Heart left ventricle (tissue), 16 donors: ENCODE measurements around the gene CDC25B. TPM values are rescaled to one million over a fixed set of nuclear protein-coding genes. Genes with fewer than 3 reads are reported as not detected.
"Not testable (repeated sequence)": the region's sequence is repeated elsewhere in the genome, so short reads cannot be mapped to it uniquely, and the experiment has no call there.

Source experiments
- ATAC-seq, 4 donors: fragments of 200-7000 bp; cut with Tn5 transposase; one replicate each; pipeline ENCODE4 v1.9.1; 2020 to 2022; ENCODE audit warnings: moderate library complexity in 4 of 4, mild to moderate bottlenecking in 3 of 4, moderate number of reproducible peaks in 1 of 4
- DNase-seq, 5 donors: peaks; one replicate each; pipeline ENCODE4 v3.0.0-alpha.2; 2020
- H3K27ac ChIP-seq, 12 donors: fragments of 200-600 bp; sonication (generic) in 4 of 12; one replicate each; pipeline versions ENCODE4 v1.5.0 to v1.8.0; 2016 to 2022; ENCODE audit warnings: mild to moderate bottlenecking in 2 of 12
- H3K27me3 ChIP-seq, 9 donors: fragments of 200-600 bp; sonication (generic) in 2 of 9; one replicate each; pipeline versions ENCODE4 v1.5.1 to v1.8.0; 2016 to 2022; ENCODE audit warnings: mild to moderate bottlenecking in 3 of 9
- H3K36me3 ChIP-seq, 9 donors: fragments of 200-600 bp; sonication (generic) in 2 of 9; one replicate each; pipeline versions ENCODE4 v1.5.0 to v1.8.0; 2018 to 2022; ENCODE audit warnings: mild to moderate bottlenecking in 2 of 9
- H3K4me1 ChIP-seq, 12 donors: fragments of 200-600 bp; sonication (generic) in 4 of 12; one replicate each; pipeline versions ENCODE4 v1.5.0 to v1.8.0; 2016 to 2022; ENCODE audit warnings: mild to moderate bottlenecking in 3 of 12
- H3K4me3 ChIP-seq, 12 donors: fragments of 200-600 bp; sonication (generic) in 4 of 12; one replicate each; pipeline versions ENCODE4 v1.5.0 to v1.8.0; 2017 to 2022; ENCODE audit warnings: mild to moderate bottlenecking in 9 of 12, moderate library complexity in 4 of 12
- H3K9me3 ChIP-seq, 12 donors: fragments of 200-600 bp; sonication (generic) in 4 of 12; one replicate each; pipeline versions ENCODE4 v1.5.0 to v1.8.0; 2016 to 2022; ENCODE audit warnings: mild to moderate bottlenecking in 1 of 12
- POLR2A ChIP-seq, 2 donors: fragments of 450-650 bp; IDR thresholded peaks; one replicate each; pipeline ENCODE4 v1.6.1; 2017; ENCODE audit warnings: antibody characterized with exemption in 2 of 2, mild to moderate bottlenecking in 2 of 2, moderate library complexity in 2 of 2
- WGBS, 4 donors: extraction: QIAGEN DNeasy Blood & Tissue Kit in 2 of 4; methylation state at CpG; one replicate each; pipeline versions ENCODE4 v1.1.5 to v1.1.7; 2013 to 2018; 5-methylcytosine and 5-hydroxymethylcytosine counted together
- intact Hi-C, 10 donors: fragments of 100-400 bp; cut with DNase I; formaldehyde crosslinking; loops; one replicate each; pipeline versions ENCODE4 v1.11.1 to v1.14.2; 2022
- polyA plus RNA-seq, 2 donors: library from polyadenylated mRNA; stranded (reverse); fragments of 200-250 nt; gene quantifications; one replicate each; pipeline ENCODE4 v1.2.3, GENCODE V29; 2013
- total RNA-seq, 9 donors: library from RNA; depleted of rRNA in 2 of 9; stranded (reverse); fragments of >200 nt in 2 of 9; fragmentation: NEBNext Ultra II Directional in 3 of 9; extraction: Animal tissue kit (Norgen Biotek cat#: 25700) in 3 of 9; gene quantifications; one replicate each; pipeline versions ENCODE4 v1.1.0 to v1.2.4, GENCODE V29; 2016 to 2023
- TF ChIP-seq, protein P1 (sequence below), 12 donors: fragments of 200-600 bp; sonication (generic) in 4 of 12; IDR thresholded peaks; one replicate each; pipeline versions ENCODE4 v1.5.0 to v1.8.0; 2018 to 2022; ENCODE audit warnings: antibody characterized with exemption in 12 of 12, mild to moderate bottlenecking in 5 of 12
- donor health status: ischemic (EF 13 %, LVEDD 7.1; RV severe dilation, severe dysfunction).
- donor health status: healthy with polysubstance abuse.
- donor health status: DM: no; HTN: yes; CAD: no.
- donor health status: DM: no; HTN: no; CAD: no.
- donor health status: ischemic (EF 25% LVEDD 6.9; RV normal size, moderate dysfunction).
- donor health status: ischemic (EF 25% LVEDD 5.7; RV mildly dilated, moderate dysfunction).
- donor health status: healthy.
- donor health status: DM: yes; HTN: yes; CAD: no.
- donor health status: ischemic (EF 35%, LVEDD 5.7; RV mildly dilated, moderate dysfunction).
- donor health status: nonischemic (EF 11% LVEDD 7.7; RV severe dilation, severe dysfunction).
- donor health status: DM: yes; HTN: yes; CAD: no.
- donor health status: PGD.
- donor health status: ischemic (EF 29% LVEDD 5.4; RV normal size, mild dysfunction).
- donor health status: nonischemic (EF 23%, LVEDD 6.1; RV moderate dilation, normal function).

Gene CDC25B
- total and polyA plus RNA-seq, 11 donors, result 4.0 to 30.4 (median 8.6) TPM

DNA sequence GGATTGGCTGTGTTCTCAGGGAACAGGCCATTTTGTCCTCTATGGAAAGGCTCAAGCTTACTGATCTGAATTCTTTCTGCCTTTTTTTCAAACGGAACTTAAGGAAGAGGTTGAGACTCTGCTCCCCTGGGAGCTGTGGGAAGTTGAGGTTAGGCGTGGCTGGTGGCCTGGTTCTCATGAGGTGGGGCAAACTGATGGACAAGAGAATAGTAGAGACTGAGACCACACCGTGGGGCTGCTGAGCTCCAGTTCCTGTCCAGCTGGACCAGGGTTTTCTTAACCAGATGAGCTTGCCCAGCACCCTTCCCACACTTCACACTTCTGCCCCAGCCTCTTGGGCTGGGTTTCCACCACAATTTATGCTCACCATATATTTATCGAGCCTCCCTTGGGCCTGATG is 30.3 kb downstream of the CDC25B start:
- H3K9me3 ChIP-seq, result no peaks in the 10 kb centered on the region
- H3K4me1 ChIP-seq, result peaks cover 0 to 15% (median 5%) of the 10 kb centered on the region in 12 donors
- no peak for TF ChIP-seq POLR2A (IDR thresholded peaks at IDR 0.05)
- TF ChIP-seq, protein P1, sequence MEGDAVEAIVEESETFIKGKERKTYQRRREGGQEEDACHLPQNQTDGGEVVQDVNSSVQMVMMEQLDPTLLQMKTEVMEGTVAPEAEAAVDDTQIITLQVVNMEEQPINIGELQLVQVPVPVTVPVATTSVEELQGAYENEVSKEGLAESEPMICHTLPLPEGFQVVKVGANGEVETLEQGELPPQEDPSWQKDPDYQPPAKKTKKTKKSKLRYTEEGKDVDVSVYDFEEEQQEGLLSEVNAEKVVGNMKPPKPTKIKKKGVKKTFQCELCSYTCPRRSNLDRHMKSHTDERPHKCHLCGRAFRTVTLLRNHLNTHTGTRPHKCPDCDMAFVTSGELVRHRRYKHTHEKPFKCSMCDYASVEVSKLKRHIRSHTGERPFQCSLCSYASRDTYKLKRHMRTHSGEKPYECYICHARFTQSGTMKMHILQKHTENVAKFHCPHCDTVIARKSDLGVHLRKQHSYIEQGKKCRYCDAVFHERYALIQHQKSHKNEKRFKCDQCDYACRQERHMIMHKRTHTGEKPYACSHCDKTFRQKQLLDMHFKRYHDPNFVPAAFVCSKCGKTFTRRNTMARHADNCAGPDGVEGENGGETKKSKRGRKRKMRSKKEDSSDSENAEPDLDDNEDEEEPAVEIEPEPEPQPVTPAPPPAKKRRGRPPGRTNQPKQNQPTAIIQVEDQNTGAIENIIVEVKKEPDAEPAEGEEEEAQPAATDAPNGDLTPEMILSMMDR (IDR thresholded peaks at IDR 0.05), result no peak
- H3K36me3 ChIP-seq, result peaks cover 3 to 60% (median 42%) of the 10 kb centered on the region in 9 donors
- H3K4me3 ChIP-seq, result no peak overlapping the region
- DNase-seq (no peak), ATAC-seq (no peak)
- no peak overlapping the region for H3K27ac ChIP-seq
- intact Hi-C loops, result loop anchor here in 1 of 10 donors (2.0 kb wide), 1 partner anchor 16 kb away; no protein-coding TSS in a partner anchor
- no peaks in the 10 kb centered on the region for H3K27me3 ChIP-seq
- 44 to 69% (median 61%) methylated on average over 4 of the region's 4 CpGs for WGBS, 4 donors

GRCh38 chr20:3828798-3829197 is 32.7 kb downstream of the CDC25B start:
- intact Hi-C loops, result no loop called here
- no peak overlapping the region for H3K27ac ChIP-seq
- 94 to 97% (median 96%) methylated on average over 3 of the region's 3 CpGs for WGBS, 4 donors
- no peak for DNase-seq
- peaks cover 0 to 9% (median 2%) of the 10 kb centered on the region in 12 donors for H3K4me1 ChIP-seq
- no peak for ATAC-seq
- H3K27me3 ChIP-seq, result no peaks in the 10 kb centered on the region
- no peak overlapping the region for H3K4me3 ChIP-seq
- TF ChIP-seq, protein P1 (IDR thresholded peaks at IDR 0.05), result no peak
- TF ChIP-seq POLR2A (IDR thresholded peaks at IDR 0.05), result no peak
- H3K9me3 ChIP-seq, result no peaks in the 10 kb centered on the region
- H3K36me3 ChIP-seq, result peaks cover 0 to 40% (median 22%) of the 10 kb centered on the region in 9 donors

- 94 to 98% (median 98%) methylated on average over 5 of the region's 5 CpGs for WGBS, 4 donors
- ATAC-seq, H3K27me3 ChIP-seq, DNase-seq, H3K27ac ChIP-seq, H3K4me1 ChIP-seq, H3K4me3 ChIP-seq, H3K9me3 ChIP-seq, intact Hi-C loops: not testable (repeated sequence)
- H3K36me3 ChIP-seq, result peaks cover 0 to 29% (median 13%) of the 10 kb centered on the region in 9 donors
Observed at GRCh38 chr20:3829891-3830290, 33.8 kb downstream of the CDC25B start.

GRCh38 chr20:3836132-3836531 is 40.0 kb downstream of the CDC25B start:
- H3K9me3 ChIP-seq, result no peaks in the 10 kb centered on the region
- no peak for TF ChIP-seq POLR2A (IDR thresholded peaks at IDR 0.05)
- TF ChIP-seq, protein P1 (IDR thresholded peaks at IDR 0.05), result no peak
- intact Hi-C loops, result no loop called here
- no peaks in the 10 kb centered on the region for H3K27me3 ChIP-seq
- WGBS, 4 donors, result 96 to 100% (median 97%) methylated on average over 4 of the region's 4 CpGs
- H3K27ac ChIP-seq, result no peak overlapping the region
- H3K4me3 ChIP-seq, result no peak overlapping the region
- no peaks in the 10 kb centered on the region for H3K36me3 ChIP-seq
- peaks cover 0 to 18% (median 0%) of the 10 kb centered on the region in 12 donors for H3K4me1 ChIP-seq
- no peak for ATAC-seq
- DNase-seq, result no peak

GRCh38 chr20:3839328-3839727 is 43.2 kb downstream of the CDC25B start:
- peaks cover 0 to 18% (median 2%) of the 10 kb centered on the region in 12 donors for H3K4me1 ChIP-seq
- intact Hi-C loops, result no loop called here
- H3K9me3 ChIP-seq, result no peaks in the 10 kb centered on the region
- no peak overlapping the region for H3K4me3 ChIP-seq
- TF ChIP-seq, protein P1 (IDR thresholded peaks at IDR 0.05), result no peak
- TF ChIP-seq POLR2A (IDR thresholded peaks at IDR 0.05), result no peak
- no peaks in the 10 kb centered on the region for H3K27me3 ChIP-seq
- DNase-seq (no peak), ATAC-seq (peak in 1 of 4 donors; percentile 69)
- H3K36me3 ChIP-seq, result no peaks in the 10 kb centered on the region
- no peak overlapping the region for H3K27ac ChIP-seq
- WGBS, 4 donors, result 56 to 72% (median 61%) methylated on average over 3 of the region's 3 CpGs

GRCh38 chr20:3840201-3840600 is 44.1 kb downstream of the CDC25B start:
- H3K27me3 ChIP-seq, H3K36me3 ChIP-seq, intact Hi-C loops, H3K9me3 ChIP-seq, ATAC-seq, H3K27ac ChIP-seq, H3K4me3 ChIP-seq, DNase-seq: not testable (repeated sequence)
- 93 to 96% (median 95%) methylated on average over 7 of the region's 7 CpGs for WGBS, 4 donors
- peaks cover 0 to 18% (median 2%) of the 10 kb centered on the region in 12 donors for H3K4me1 ChIP-seq
